ENCODE measurements around the gene MEMO1.

DNA sequence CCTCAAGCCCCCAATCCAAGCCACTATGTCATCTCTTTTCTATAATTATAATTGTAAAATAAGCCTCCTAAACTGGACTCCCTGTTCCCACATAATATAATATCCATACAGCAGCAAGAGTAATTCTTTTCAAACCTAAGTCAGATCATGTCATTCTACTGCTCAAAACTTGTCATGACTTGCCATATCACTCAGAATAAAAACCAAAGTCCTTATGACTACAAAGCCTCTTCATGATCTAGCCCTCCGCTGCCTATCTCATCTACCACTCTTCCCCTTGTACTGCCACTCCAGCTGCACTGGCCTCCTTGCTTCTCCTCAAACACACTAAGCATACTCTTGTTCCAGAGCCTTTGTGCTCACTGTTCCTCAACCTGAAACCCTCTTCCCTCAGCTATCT lies 69.9 kb downstream of the MEMO1 start:
- TF ChIP-seq, protein P1, sequence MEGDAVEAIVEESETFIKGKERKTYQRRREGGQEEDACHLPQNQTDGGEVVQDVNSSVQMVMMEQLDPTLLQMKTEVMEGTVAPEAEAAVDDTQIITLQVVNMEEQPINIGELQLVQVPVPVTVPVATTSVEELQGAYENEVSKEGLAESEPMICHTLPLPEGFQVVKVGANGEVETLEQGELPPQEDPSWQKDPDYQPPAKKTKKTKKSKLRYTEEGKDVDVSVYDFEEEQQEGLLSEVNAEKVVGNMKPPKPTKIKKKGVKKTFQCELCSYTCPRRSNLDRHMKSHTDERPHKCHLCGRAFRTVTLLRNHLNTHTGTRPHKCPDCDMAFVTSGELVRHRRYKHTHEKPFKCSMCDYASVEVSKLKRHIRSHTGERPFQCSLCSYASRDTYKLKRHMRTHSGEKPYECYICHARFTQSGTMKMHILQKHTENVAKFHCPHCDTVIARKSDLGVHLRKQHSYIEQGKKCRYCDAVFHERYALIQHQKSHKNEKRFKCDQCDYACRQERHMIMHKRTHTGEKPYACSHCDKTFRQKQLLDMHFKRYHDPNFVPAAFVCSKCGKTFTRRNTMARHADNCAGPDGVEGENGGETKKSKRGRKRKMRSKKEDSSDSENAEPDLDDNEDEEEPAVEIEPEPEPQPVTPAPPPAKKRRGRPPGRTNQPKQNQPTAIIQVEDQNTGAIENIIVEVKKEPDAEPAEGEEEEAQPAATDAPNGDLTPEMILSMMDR (conservative IDR thresholded peaks at IDR 0.05), result no peak
- TF ChIP-seq ZFX (IDR thresholded peaks at IDR 0.05), result no peak
